PC-9 (cell line): ENCODE results near the gene PTPN21. TPM values are rescaled to one million over a fixed set of nuclear protein-coding genes. Genes with fewer than 3 reads are reported as not detected.

Experiments
- BruUV-seq: library from RNA; stranded (reverse); fragments of 400-500 nt; replicated peaks from 2 replicates; lab custom pipeline; 2021; lab: Mats Ljungman, UMichigan
- CTCF ChIA-PET: fragments of 300-600 bp; sonication (Branson Sonifier 250); formaldehyde crosslinking; loops from one replicate; lab custom pipeline; 2022; ENCODE audit warnings: antibody characterized with exemption; lab: Charles Lee
- POLR2A ChIA-PET: fragments of 300-600 bp; sonication (Branson Sonifier 250); formaldehyde crosslinking; loops from one replicate; lab custom pipeline; 2022; ENCODE audit warnings: antibody characterized with exemption; ENCODE audit not compliant: unreplicated experiment; lab: Charles Lee
- DNase-seq, 2 experiments: peaks; one replicate each; pipeline versions ENCODE4 v3.0.0 to v3.0.0-alpha.2; 2015 to 2022; ENCODE audit warnings: mixed read lengths in 1 of 2
- H2AFZ ChIP-seq: fragments of 200-600 bp; sonication (generic); 2 replicates; pipeline ENCODE4 v1.8.1; 2017; ENCODE audit warnings: antibody characterized with exemption
- H3F3A ChIP-seq: fragments of 200-600 bp; sonication (generic); 2 replicates; pipeline ENCODE4 v1.8.1; 2017; ENCODE audit warnings: antibody characterized with exemption, mild to moderate bottlenecking, low read depth; ENCODE audit not compliant: insufficient read depth
- H3K27ac ChIP-seq: fragments of 200-600 bp; sonication (generic); 2 replicates; pipeline ENCODE4 v1.6.1; 2016; ENCODE audit warnings: mixed run types
- H3K27me3 ChIP-seq: fragments of 200-600 bp; sonication (generic); 2 replicates; pipeline ENCODE4 v1.6.1; 2016; ENCODE audit warnings: low read depth, mixed run types; ENCODE audit not compliant: insufficient read depth
- H3K36me3 ChIP-seq: fragments of 200-600 bp; sonication (generic); 2 replicates; pipeline ENCODE4 v1.6.1; 2016; ENCODE audit warnings: low read depth, mixed run types
- H3K4me1 ChIP-seq: fragments of 200-600 bp; sonication (generic); replicated peaks from 2 replicates; pipeline ENCODE4 v1.6.1; 2016; ENCODE audit warnings: mixed run types; ENCODE audit not compliant: insufficient read depth
- H3K4me2 ChIP-seq: fragments of 200-600 bp; sonication (generic); 2 replicates; pipeline ENCODE4 v1.6.1; 2017; ENCODE audit warnings: mixed run types
- H3K4me3 ChIP-seq: fragments of 200-600 bp; sonication (generic); 2 replicates; pipeline ENCODE4 v1.6.1; 2016; ENCODE audit warnings: mixed run types
- H3K79me2 ChIP-seq: fragments of 200-600 bp; sonication (generic); 2 replicates; pipeline ENCODE4 v1.6.1; 2017; ENCODE audit warnings: low read depth, mixed run types
- H3K9me2 ChIP-seq: fragments of 200-600 bp; sonication (generic); 2 replicates; pipeline ENCODE4 v1.8.1; 2017; ENCODE audit warnings: mild to moderate bottlenecking; ENCODE audit not compliant: insufficient read depth
- H3K9me3 ChIP-seq: fragments of 200-600 bp; sonication (generic); 2 replicates; pipeline ENCODE4 v1.8.1; 2016; ENCODE audit warnings: low read depth; ENCODE audit not compliant: insufficient read depth
- H4K20me1 ChIP-seq: fragments of 200-600 bp; sonication (generic); 2 replicates; pipeline ENCODE4 v1.8.1; 2017; ENCODE audit not compliant: insufficient read depth
- EZH2 ChIP-seq: fragments of 200-600 bp; sonication (generic); IDR thresholded peaks from 2 replicates; pipeline ENCODE4 v1.8.0; 2017; ENCODE audit warnings: antibody characterized with exemption, low read depth
- intact Hi-C: fragments of 100-400 bp; cut with micrococcal nuclease; formaldehyde crosslinking; loops from one replicate; pipeline ENCODE4 v1.10.0; 2022; ENCODE audit not compliant: unreplicated experiment
- total RNA-seq: library from RNA; stranded (reverse); gene quantifications from 2 replicates; pipeline ENCODE4 v1.2.3, GENCODE V29; 2021
- TF ChIP-seq, protein P1 (sequence below): fragments of 200-600 bp; sonication (generic); conservative IDR thresholded peaks from 2 replicates; pipeline ENCODE4 v1.6.1; 2017; ENCODE audit warnings: mixed run types, antibody characterized with exemption, mild to moderate bottlenecking, moderate library complexity

Gene PTPN21
- total RNA-seq, 1 experiment from 2014 or later: 4.0 TPM

DNA sequence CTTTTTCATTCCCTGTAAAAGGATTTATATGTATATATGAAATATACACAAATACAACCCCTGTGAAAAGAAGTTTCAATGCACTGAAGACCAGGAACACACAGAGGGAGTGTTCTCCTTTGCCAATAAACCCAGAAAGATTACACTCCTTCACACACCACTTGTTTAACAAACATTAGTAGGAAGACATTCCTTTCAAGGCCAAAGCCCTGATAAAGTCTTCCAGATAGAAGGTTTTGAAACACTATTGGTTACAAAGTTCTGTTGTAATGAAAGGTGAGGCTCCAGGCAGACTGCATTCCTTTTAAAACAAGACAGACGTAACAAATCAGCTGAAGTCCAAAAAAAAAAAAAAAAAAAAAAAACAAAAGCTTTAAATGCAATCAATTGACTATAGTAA is 81.0 kb downstream of the PTPN21 start:
- H3K4me3 ChIP-seq: no peak overlapping the region
- H3K27me3 ChIP-seq: no peaks in the 10 kb centered on the region
- H3F3A ChIP-seq: peaks cover 3% of the 10 kb centered on the region; the same call in 1 of the 2 replicates
- TF ChIP-seq, protein P1, sequence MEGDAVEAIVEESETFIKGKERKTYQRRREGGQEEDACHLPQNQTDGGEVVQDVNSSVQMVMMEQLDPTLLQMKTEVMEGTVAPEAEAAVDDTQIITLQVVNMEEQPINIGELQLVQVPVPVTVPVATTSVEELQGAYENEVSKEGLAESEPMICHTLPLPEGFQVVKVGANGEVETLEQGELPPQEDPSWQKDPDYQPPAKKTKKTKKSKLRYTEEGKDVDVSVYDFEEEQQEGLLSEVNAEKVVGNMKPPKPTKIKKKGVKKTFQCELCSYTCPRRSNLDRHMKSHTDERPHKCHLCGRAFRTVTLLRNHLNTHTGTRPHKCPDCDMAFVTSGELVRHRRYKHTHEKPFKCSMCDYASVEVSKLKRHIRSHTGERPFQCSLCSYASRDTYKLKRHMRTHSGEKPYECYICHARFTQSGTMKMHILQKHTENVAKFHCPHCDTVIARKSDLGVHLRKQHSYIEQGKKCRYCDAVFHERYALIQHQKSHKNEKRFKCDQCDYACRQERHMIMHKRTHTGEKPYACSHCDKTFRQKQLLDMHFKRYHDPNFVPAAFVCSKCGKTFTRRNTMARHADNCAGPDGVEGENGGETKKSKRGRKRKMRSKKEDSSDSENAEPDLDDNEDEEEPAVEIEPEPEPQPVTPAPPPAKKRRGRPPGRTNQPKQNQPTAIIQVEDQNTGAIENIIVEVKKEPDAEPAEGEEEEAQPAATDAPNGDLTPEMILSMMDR: no peak
- no peak for TF ChIP-seq EZH2
- no peak overlapping the region for H2AFZ ChIP-seq
- CTCF ChIA-PET: no interaction called here
- H3K27ac ChIP-seq: 0 out of 2 replicates have a peak overlapping the region, but pooled peaks have one; percentile 32
- no peaks in the 10 kb centered on the region for H3K36me3 ChIP-seq
- no peaks in the 10 kb centered on the region for H3K9me3 ChIP-seq
- no TSS peak for BruUV-seq
- H3K4me1 ChIP-seq: peaks cover 2% of the 10 kb centered on the region
- no peaks in the 10 kb centered on the region for H3K9me2 ChIP-seq
- H4K20me1 ChIP-seq: no peaks in the 10 kb centered on the region
- intact Hi-C loops: no loop called here
- no peaks in the 10 kb centered on the region for H3K79me2 ChIP-seq
- POLR2A ChIA-PET: no interaction called here
- no peak overlapping the region for H3K4me2 ChIP-seq
- peak in 1 of 2 experiments; percentile 73 for DNase-seq

DNA sequence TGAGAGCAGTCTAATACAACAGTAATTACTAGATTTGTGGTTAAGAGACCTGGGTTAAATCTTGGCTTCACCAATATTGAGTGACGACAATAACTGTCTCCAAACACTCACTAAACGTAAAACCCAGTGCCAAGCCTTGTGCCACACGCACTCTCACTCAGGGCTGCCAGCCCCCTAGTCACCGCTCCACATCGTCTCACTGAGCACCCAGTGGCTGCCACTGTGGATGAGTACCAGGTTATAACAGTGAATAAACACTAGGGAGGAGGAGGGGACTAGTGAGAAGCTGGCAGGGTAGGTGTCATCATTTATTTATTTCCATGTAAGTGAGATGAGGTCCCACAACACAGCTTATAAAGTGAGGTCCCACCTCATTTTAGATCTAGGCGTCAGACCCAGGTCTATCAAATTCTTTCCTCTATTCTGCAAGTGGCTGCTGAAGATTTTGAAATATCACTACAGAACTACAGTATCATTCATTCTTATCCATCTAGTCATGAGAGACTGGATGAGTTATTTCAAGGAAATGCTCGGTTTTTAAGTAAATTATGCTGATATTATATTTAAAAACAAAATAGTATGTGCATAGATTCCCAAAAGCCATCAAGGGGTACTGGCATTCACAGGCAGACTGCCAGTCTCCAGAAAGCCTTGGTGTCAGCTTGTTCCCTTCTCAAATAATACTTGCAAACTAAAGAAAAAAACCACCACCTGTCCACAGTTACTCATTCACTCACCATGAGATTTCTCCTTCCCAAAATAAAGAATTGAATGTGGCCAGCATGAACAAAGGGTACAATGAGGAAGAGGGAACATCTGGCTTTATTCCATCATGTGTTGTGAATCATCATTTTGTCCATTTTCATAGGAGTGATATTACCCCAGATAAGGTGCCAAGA is 84.0 kb downstream of the PTPN21 start:
- Histone ChIP-seq H2AFZ (no peak overlapping the region), H3K9me2 (no peaks in the 10 kb centered on the region), H3K4me1 (peaks cover 6% of the 10 kb centered on the region), H3K79me2 (no peaks in the 10 kb centered on the region), H3K4me2 (no peak overlapping the region), H4K20me1 (no peaks in the 10 kb centered on the region), H3K27ac (no peak overlapping the region), H3K27me3 (no peaks in the 10 kb centered on the region), H3K4me3 (no peak overlapping the region), H3K9me3 (no peaks in the 10 kb centered on the region), H3K36me3 (no peaks in the 10 kb centered on the region), H3F3A (peaks cover 3% of the 10 kb centered on the region; the same call in 1 of the 2 replicates)
- BruUV-seq: no TSS peak
- ChIA-PET POLR2A (no interaction called here), CTCF (no interaction called here)
- intact Hi-C loops: no loop called here
- TF ChIP-seq, protein P1: no peak
- no peak for TF ChIP-seq EZH2
- DNase-seq: no peak

DNA sequence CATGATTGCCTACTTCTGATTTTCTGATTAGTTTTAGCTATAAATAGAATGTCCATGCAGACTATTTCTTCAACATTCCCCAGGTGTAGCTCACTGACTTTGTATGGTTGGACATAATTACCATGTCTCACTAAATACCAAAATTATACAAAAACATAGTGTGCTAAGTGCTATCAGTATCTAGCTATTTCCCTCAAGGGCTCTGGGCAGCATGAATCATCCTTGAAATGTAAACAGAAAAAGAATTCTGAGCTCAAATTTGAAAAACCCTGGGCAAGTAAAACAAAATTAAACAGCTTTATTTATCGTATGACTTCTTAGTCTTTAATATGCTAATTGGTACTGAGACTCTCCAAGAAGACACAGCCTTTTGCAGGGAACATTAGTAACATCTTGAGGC is 86.4 kb downstream of the PTPN21 start:
- H3K4me2 ChIP-seq: 0 out of 2 replicates have a peak overlapping the region, but pooled peaks have one; percentile 19
- peak in 1 of 2 experiments; percentile 71 for DNase-seq
- POLR2A ChIA-PET: interaction anchor here (0.9 kb wide), 1 partner anchor 448 kb away, joined by 4 read pairs; no protein-coding TSS in a partner anchor

More for the DNA sequence above, 86.4 kb downstream of the PTPN21 start:
- CTCF ChIA-PET: no interaction called here
- TF ChIP-seq EZH2: no peak
- TF ChIP-seq, protein P1: no peak
- H3K9me2 ChIP-seq: no peaks in the 10 kb centered on the region
- no peaks in the 10 kb centered on the region for H3K27me3 ChIP-seq
- peaks cover 6% of the 10 kb centered on the region for H3K4me1 ChIP-seq
- H2AFZ ChIP-seq: no peak overlapping the region
- H4K20me1 ChIP-seq: no peaks in the 10 kb centered on the region
- peaks cover 3% of the 10 kb centered on the region; the same call in 1 of the 2 replicates for H3F3A ChIP-seq
- BruUV-seq: no TSS peak
- intact Hi-C loops: no loop called here
- H3K79me2 ChIP-seq: no peaks in the 10 kb centered on the region
- H3K27ac ChIP-seq: no peak overlapping the region
- no peak overlapping the region for H3K4me3 ChIP-seq
- H3K36me3 ChIP-seq: no peaks in the 10 kb centered on the region
- no peaks in the 10 kb centered on the region for H3K9me3 ChIP-seq
